ENCODE data around the gene RAB35. TPM values are rescaled to one million over a fixed set of nuclear protein-coding genes. Genes with fewer than 3 reads are reported as not detected.

RAB35 gene
- total and polyA plus RNA-seq, 2 experiments from 2014 or later: 22.6 to 24.0 TPM

- peaks cover 26% of the 10 kb centered on the region for H4K20me1 ChIP-seq (ENCODE audit: insufficient read depth, poor library complexity, severe bottlenecking)
- 98% methylated on average over 11 of the region's 13 CpGs for WGBS (ENCODE audit: low lambda C conversion rate, missing lambda C conversion rate)
- no peaks in the 10 kb centered on the region for H3K9me2 ChIP-seq (replicated peaks; ENCODE audit: insufficient read depth)
- no peaks in the 10 kb centered on the region for H3K27me3 ChIP-seq
- H2AFZ ChIP-seq: no peak overlapping the region
- H3K79me2 ChIP-seq: peaks cover 72% of the 10 kb centered on the region
- no peaks in the 10 kb centered on the region for H3K36me3 ChIP-seq (replicated peaks; ENCODE audit: insufficient read depth, low read depth)
- TF ChIP-seq EZH2phosphoT487 (IDR thresholded peaks at IDR 0.05; ENCODE audit: low read depth, severe bottlenecking, unreplicated experiment) (no peak), EZH2 (IDR thresholded peaks at IDR 0.05; ENCODE audit: borderline replicate concordance) (no peak), CTCF (IDR thresholded peaks at IDR 0.05; ENCODE audit: poor library complexity) (no peak)
- peaks cover 14% of the 10 kb centered on the region for H3K4me1 ChIP-seq (ENCODE audit: insufficient read depth)
- no peaks in the 10 kb centered on the region for H3K9me3 ChIP-seq (ENCODE audit: low read depth)
- no peak overlapping the region for H3K27ac ChIP-seq
- no peak overlapping the region for H3K4me2 ChIP-seq
- H3K4me3 ChIP-seq: no peak overlapping the region
- DNase-seq (ENCODE audit: low spot score): no peak
Observed at GRCh38 chr12:120103371-120103770, 13.2 kb downstream of the RAB35 start.

- no peak overlapping the region for H3K27ac ChIP-seq
- H3K27me3 ChIP-seq: no peaks in the 10 kb centered on the region
- TF ChIP-seq CTCF (IDR thresholded peaks at IDR 0.05; ENCODE audit: poor library complexity) (no peak), EZH2 (IDR thresholded peaks at IDR 0.05; ENCODE audit: borderline replicate concordance) (no peak), EZH2phosphoT487 (IDR thresholded peaks at IDR 0.05; ENCODE audit: low read depth, severe bottlenecking, unreplicated experiment) (no peak)
- 99% methylated on average over 11 of the region's 11 CpGs for WGBS (ENCODE audit: low lambda C conversion rate, missing lambda C conversion rate)
- peaks cover 14% of the 10 kb centered on the region for H3K4me1 ChIP-seq (ENCODE audit: insufficient read depth)
- no peaks in the 10 kb centered on the region for H3K9me2 ChIP-seq (replicated peaks; ENCODE audit: insufficient read depth)
- no peak overlapping the region for H3K4me2 ChIP-seq
- H3K79me2 ChIP-seq: peaks cover 68% of the 10 kb centered on the region
- no peak for DNase-seq (ENCODE audit: low spot score)
- H3K9me3 ChIP-seq (ENCODE audit: low read depth): no peaks in the 10 kb centered on the region
- H3K36me3 ChIP-seq (replicated peaks; ENCODE audit: insufficient read depth, low read depth): no peaks in the 10 kb centered on the region
- H2AFZ ChIP-seq: no peak overlapping the region
- H4K20me1 ChIP-seq (ENCODE audit: insufficient read depth, poor library complexity, severe bottlenecking): peaks cover 26% of the 10 kb centered on the region
- no peak overlapping the region for H3K4me3 ChIP-seq
Observed at GRCh38 chr12:120103044-120103338, 13.6 kb downstream of the RAB35 start.

- no peaks in the 10 kb centered on the region for H3K36me3 ChIP-seq (replicated peaks; ENCODE audit: insufficient read depth, low read depth)
- peaks cover 65% of the 10 kb centered on the region for H3K79me2 ChIP-seq
- H3K9me2 ChIP-seq (replicated peaks; ENCODE audit: insufficient read depth): no peaks in the 10 kb centered on the region
- no peak overlapping the region for H2AFZ ChIP-seq
- no peaks in the 10 kb centered on the region for H3K9me3 ChIP-seq (ENCODE audit: low read depth)
- no peaks in the 10 kb centered on the region for H3K27me3 ChIP-seq
- no peak overlapping the region for H3K4me3 ChIP-seq
- H3K4me1 ChIP-seq (ENCODE audit: insufficient read depth): peaks cover 14% of the 10 kb centered on the region
- WGBS (ENCODE audit: low lambda C conversion rate, missing lambda C conversion rate): 99% methylated on average over 24 of the region's 30 CpGs
- H3K4me2 ChIP-seq: no peak overlapping the region
- no peak for DNase-seq (ENCODE audit: low spot score)
- no peak overlapping the region for H3K27ac ChIP-seq
- TF ChIP-seq CTCF (IDR thresholded peaks at IDR 0.05; ENCODE audit: poor library complexity) (no peak), EZH2 (IDR thresholded peaks at IDR 0.05; ENCODE audit: borderline replicate concordance) (no peak), EZH2phosphoT487 (IDR thresholded peaks at IDR 0.05; ENCODE audit: low read depth, severe bottlenecking, unreplicated experiment) (no peak)
- peaks cover 26% of the 10 kb centered on the region for H4K20me1 ChIP-seq (ENCODE audit: insufficient read depth, poor library complexity, severe bottlenecking)
Observed at GRCh38 chr12:120102189-120103043, 14.1 kb downstream of the RAB35 start.
